Panc1 (cell line): ENCODE measurements around the gene DCC.

Experiments
- POLR2AphosphoS5 ChIP-seq: IDR thresholded peaks from 2 replicates; pipeline ENCODE4 v1.6.1; 2012; ENCODE audit warnings: mild to moderate bottlenecking, low read depth, low read length, moderate library complexity
- REST ChIP-seq, 2 experiments: IDR thresholded peaks; 2 replicates each; pipeline ENCODE4 v1.6.1; 2011 to 2012; ENCODE audit warnings: low read depth in 2 of 2, control low read depth in 1 of 2, low read length in 1 of 2, mild to moderate bottlenecking in 1 of 2, moderate library complexity in 1 of 2; ENCODE audit not compliant: insufficient read depth in 1 of 2
- SIN3A ChIP-seq: IDR thresholded peaks from 2 replicates; pipeline ENCODE4 v1.6.1; 2012; ENCODE audit warnings: low read depth, mild to moderate bottlenecking, low read length, moderate library complexity, borderline replicate concordance; ENCODE audit not compliant: insufficient read depth
- TCF7L2 ChIP-seq: IDR thresholded peaks from 2 replicates; pipeline ENCODE4 v1.6.1; 2011; ENCODE audit warnings: mild to moderate bottlenecking, low read depth, low read length, inconsistent platforms
- TF ChIP-seq, protein P1 (sequence below): fragments of 450-650 bp; IDR thresholded peaks from 2 replicates; pipeline ENCODE4 v1.5.1; 2017; ENCODE audit warnings: mild to moderate bottlenecking

- TF ChIP-seq, protein P1, sequence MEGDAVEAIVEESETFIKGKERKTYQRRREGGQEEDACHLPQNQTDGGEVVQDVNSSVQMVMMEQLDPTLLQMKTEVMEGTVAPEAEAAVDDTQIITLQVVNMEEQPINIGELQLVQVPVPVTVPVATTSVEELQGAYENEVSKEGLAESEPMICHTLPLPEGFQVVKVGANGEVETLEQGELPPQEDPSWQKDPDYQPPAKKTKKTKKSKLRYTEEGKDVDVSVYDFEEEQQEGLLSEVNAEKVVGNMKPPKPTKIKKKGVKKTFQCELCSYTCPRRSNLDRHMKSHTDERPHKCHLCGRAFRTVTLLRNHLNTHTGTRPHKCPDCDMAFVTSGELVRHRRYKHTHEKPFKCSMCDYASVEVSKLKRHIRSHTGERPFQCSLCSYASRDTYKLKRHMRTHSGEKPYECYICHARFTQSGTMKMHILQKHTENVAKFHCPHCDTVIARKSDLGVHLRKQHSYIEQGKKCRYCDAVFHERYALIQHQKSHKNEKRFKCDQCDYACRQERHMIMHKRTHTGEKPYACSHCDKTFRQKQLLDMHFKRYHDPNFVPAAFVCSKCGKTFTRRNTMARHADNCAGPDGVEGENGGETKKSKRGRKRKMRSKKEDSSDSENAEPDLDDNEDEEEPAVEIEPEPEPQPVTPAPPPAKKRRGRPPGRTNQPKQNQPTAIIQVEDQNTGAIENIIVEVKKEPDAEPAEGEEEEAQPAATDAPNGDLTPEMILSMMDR: no peak
- no peak for TF ChIP-seq SIN3A
- no peak for TF ChIP-seq POLR2AphosphoS5
- no peak for TF ChIP-seq TCF7L2
- TF ChIP-seq REST (IDR thresholded peaks at IDR 0.05; ENCODE audit: insufficient read depth in 1 of 2, low read depth in 2 of 2, low read length in 1 of 2): no peak
Observed at GRCh38 chr18:53169346-53169745, 829.3 kb downstream of the DCC start.
